Thyroid gland (tissue), 4 donors: Measurements from ENCODE around the gene TRIM47. TPM values are rescaled to one million over a fixed set of nuclear protein-coding genes. Genes with fewer than 3 reads are reported as not detected.

Source experiments
- DNase-seq, 2 donors: peaks; one replicate each; pipeline ENCODE4 v3.0.0-alpha.2; 2019
- H3K27ac ChIP-seq, 3 donors: fragments of 200-600 bp; sonication (generic); 1 replicate in 2 of 3; 2 replicates in 1 of 3; pipeline ENCODE4 v1.5.1; 2016 to 2019; ENCODE audit warnings: mild to moderate bottlenecking in 1 of 3, moderate library complexity in 1 of 3
- H3K27me3 ChIP-seq: fragments of 200-600 bp; sonication (generic); one replicate; pipeline ENCODE4 v1.5.1; 2019
- H3K36me3 ChIP-seq, 2 donors: fragments of 200-600 bp; sonication (generic); one replicate each; pipeline ENCODE4 v1.5.1; 2016 to 2019
- H3K4me1 ChIP-seq, 2 donors: fragments of 200-600 bp; sonication (generic); one replicate each; pipeline ENCODE4 v1.5.1; 2017 to 2019
- H3K4me3 ChIP-seq, 3 donors: fragments of 200-600 bp; sonication (generic); replicated peaks in 1 of 3; 1 replicate in 2 of 3; 2 replicates in 1 of 3; pipeline ENCODE4 v1.5.1; 2016; ENCODE audit warnings: mild to moderate bottlenecking in 1 of 3
- H3K9me3 ChIP-seq: fragments of 200-600 bp; sonication (generic); one replicate; pipeline ENCODE4 v1.5.1; 2017
- POLR2A ChIP-seq, 2 donors: fragments of 450-650 bp; IDR thresholded peaks; one replicate each; pipeline ENCODE4 v1.6.1; 2017; ENCODE audit warnings: antibody characterized with exemption in 2 of 2, mild to moderate bottlenecking in 2 of 2, moderate library complexity in 1 of 2
- WGBS, 2 donors: methylation state at CpG; one replicate each; pipeline ENCODE4 v1.1.5; 2017; 5-methylcytosine and 5-hydroxymethylcytosine counted together
- intact Hi-C: fragments of 100-400 bp; cut with DNase I; formaldehyde crosslinking; loops from one replicate; pipeline ENCODE4 v1.15.1; 2023
- total RNA-seq, 4 donors: library from RNA; depleted of rRNA; stranded (reverse); fragments of >200 nt; gene quantifications; one replicate each; pipeline ENCODE4 v1.2.3, GENCODE V29; 2016
- TF ChIP-seq, protein P1 (sequence below), 6 experiments: fragments of 200-600 bp in 3 of 6; fragments of 450-650 bp in 3 of 6; sonication (generic) in 3 of 6; IDR thresholded peaks; one replicate each; pipeline ENCODE4 v1.5.1; 2016 to 2019; ENCODE audit warnings: antibody characterized with exemption in 6 of 6, mild to moderate bottlenecking in 2 of 6, inconsistent platforms in 1 of 6, moderate library complexity in 1 of 6

The TRIM47 gene
- total RNA-seq, 4 donors from 2014 or later = 14.7 to 27.8 (median 19.7) TPM

DNA sequence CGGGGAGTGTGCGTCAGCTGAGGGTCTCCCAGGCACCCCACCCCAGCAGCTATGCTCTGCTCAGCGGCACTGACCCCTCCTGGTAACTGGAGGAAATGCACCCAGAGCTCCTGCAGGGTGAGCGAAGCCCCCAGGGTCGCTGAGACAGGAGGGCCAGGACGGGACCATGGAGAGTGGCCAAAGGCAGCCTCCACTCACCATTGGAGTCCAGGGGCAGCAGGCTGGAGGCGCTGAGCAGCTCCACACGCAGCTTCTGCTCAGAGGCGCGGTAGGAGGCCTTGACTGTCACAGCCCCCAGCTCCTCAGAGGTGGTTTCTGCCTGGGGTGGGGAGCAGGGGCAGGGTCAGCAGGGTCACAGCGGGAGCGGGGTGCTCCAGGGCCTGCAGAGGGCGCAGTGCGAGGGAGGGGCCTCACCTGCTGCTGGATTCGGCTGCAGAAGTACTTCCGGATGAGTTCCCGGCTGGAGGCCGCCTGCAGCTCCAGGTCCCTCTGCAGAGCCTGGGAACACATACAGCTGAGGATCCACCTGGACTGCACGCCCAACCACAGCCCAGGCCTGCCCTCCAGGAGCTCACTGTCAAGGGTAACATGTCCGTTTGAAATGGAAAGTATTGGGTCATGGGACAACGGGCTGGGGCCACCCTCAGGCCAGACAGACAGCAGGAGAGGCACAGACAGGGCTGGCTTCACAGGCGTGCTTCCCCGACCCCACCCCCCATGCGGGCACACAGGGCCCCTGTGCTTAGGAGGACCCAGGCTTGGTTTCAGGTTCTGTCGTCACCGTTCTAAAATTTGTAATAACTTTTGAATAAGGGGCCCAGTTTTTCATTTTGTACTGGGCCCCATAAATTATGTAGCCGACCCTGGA is 48.0 kb downstream of the TRIM47 start:
- H3K36me3 ChIP-seq = peaks cover 0 to under 1% of the 10 kb centered on the region in 2 donors
- no peak for DNase-seq
- H3K27ac ChIP-seq = no peak overlapping the region

DNA sequence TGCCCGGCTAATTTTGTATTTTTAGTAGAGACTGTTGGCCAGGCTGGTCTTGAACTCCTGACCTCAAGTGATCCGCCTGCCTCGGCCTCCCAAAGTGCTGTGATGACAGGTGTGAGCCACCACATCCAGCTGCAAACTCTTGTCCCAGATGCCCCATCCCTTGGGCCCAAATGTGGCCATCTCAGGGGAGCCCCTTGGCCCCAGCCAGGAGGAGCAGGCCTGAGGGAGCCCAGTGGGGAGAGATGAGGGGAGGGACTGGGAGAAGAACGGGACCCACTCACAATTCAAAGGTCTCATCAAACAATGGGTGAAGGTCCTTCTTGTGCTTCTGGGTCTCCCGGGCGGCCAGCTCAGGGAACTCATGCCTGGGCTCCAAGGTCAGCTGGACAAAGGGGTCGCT is 48.6 kb downstream of the TRIM47 start:
- H3K27ac ChIP-seq = no peak overlapping the region
- no peak for DNase-seq
- peaks cover 10 to 14% of the 10 kb centered on the region in 2 donors for H3K4me1 ChIP-seq
- intact Hi-C loops = no loop called here
- no peaks in the 10 kb centered on the region for H3K9me3 ChIP-seq
- WGBS, 2 donors = 83 to 94% methylated on average over 4 of the region's 7 CpGs
- H3K36me3 ChIP-seq = peaks cover 0 to 4% of the 10 kb centered on the region in 2 donors
- no peak for TF ChIP-seq POLR2A (IDR thresholded peaks at IDR 0.05)
- TF ChIP-seq, protein P1, sequence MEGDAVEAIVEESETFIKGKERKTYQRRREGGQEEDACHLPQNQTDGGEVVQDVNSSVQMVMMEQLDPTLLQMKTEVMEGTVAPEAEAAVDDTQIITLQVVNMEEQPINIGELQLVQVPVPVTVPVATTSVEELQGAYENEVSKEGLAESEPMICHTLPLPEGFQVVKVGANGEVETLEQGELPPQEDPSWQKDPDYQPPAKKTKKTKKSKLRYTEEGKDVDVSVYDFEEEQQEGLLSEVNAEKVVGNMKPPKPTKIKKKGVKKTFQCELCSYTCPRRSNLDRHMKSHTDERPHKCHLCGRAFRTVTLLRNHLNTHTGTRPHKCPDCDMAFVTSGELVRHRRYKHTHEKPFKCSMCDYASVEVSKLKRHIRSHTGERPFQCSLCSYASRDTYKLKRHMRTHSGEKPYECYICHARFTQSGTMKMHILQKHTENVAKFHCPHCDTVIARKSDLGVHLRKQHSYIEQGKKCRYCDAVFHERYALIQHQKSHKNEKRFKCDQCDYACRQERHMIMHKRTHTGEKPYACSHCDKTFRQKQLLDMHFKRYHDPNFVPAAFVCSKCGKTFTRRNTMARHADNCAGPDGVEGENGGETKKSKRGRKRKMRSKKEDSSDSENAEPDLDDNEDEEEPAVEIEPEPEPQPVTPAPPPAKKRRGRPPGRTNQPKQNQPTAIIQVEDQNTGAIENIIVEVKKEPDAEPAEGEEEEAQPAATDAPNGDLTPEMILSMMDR (IDR thresholded peaks at IDR 0.05) = no peak
- no peak overlapping the region for H3K4me3 ChIP-seq
- no peaks in the 10 kb centered on the region for H3K27me3 ChIP-seq

More for the DNA sequence above, 48.0 kb downstream of the TRIM47 start:
- intact Hi-C loops = no loop called here
- H3K27me3 ChIP-seq = no peaks in the 10 kb centered on the region
- no peak overlapping the region for H3K4me3 ChIP-seq
- 75 to 83% methylated on average over 12 to 24 of the region's 27 CpGs for WGBS, 2 donors
- H3K4me1 ChIP-seq = peaks cover 10 to 14% of the 10 kb centered on the region in 2 donors
- no peak for TF ChIP-seq POLR2A (IDR thresholded peaks at IDR 0.05)
- TF ChIP-seq, protein P1 (IDR thresholded peaks at IDR 0.05) = peak in 3 of 6 experiments; percentile 10 to 40 (median 16)
- no peaks in the 10 kb centered on the region for H3K9me3 ChIP-seq

DNA sequence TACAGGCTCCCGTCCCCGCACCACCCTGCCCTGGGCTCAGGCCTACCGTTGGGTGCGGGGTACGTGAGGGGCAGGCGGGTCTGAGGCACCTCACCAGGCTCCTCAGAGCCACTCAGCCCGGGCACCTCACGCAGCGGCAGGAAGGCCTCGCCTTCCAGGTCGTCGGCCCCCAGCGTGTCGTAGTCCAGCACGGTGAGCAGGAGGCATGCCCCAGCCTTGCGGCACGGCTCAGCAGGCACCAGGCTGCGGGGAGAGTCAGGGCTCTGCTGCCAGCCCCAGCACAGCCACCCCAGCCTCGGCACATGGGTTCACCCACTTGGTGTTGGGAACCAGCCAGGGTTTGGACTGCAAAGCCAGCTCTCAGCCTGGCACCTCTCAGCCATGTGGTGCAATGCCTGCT is 49.6 kb downstream of the TRIM47 start:
- no peak for DNase-seq
- intact Hi-C loops = no loop called here
- no peak overlapping the region for H3K4me3 ChIP-seq
- H3K36me3 ChIP-seq = peaks cover 6 to 14% of the 10 kb centered on the region in 2 donors
- peaks cover 10 to 14% of the 10 kb centered on the region in 2 donors for H3K4me1 ChIP-seq
- H3K27me3 ChIP-seq = no peaks in the 10 kb centered on the region
- H3K9me3 ChIP-seq = no peaks in the 10 kb centered on the region
- no peak overlapping the region for H3K27ac ChIP-seq
- TF ChIP-seq, protein P1 (IDR thresholded peaks at IDR 0.05) = no peak
- TF ChIP-seq POLR2A (IDR thresholded peaks at IDR 0.05) = no peak
- WGBS, 2 donors = 73 to 90% methylated on average over 3 to 6 of the region's 19 CpGs

DNA sequence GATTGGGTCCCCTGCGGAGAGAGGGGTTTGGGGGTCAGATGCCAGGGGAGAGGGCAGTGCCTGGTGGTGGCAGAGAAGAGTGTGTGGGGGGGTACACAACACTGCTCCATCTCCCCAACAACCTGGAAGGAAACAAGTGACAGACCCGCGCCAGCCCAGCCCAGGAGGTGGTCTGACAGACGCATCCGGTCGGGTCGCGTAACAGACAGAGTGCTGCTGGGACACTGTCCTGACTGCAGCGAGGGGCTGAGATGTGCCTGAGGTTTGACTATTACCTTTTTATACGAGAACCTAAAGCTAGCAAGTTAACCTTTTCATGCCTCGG is 50.3 kb downstream of the TRIM47 start:
- Histone ChIP-seq H3K27ac (peak overlapping the region in 1 of 3 donors; percentile 74), H3K27me3 (no peaks in the 10 kb centered on the region), H3K4me3 (no peak overlapping the region), H3K4me1 (peaks cover 10 to 14% of the 10 kb centered on the region in 2 donors), H3K9me3 (no peaks in the 10 kb centered on the region), H3K36me3 (peaks cover 14 to 21% of the 10 kb centered on the region in 2 donors)
- no peak for DNase-seq
- intact Hi-C loops = no loop called here
- TF ChIP-seq POLR2A (IDR thresholded peaks at IDR 0.05) = no peak
- TF ChIP-seq, protein P1 (IDR thresholded peaks at IDR 0.05) = no peak
- 44 to 60% methylated on average over 3 to 11 of the region's 11 CpGs for WGBS, 2 donors
